ENCODE data around the gene VOPP1.

Gene VOPP1

DNA sequence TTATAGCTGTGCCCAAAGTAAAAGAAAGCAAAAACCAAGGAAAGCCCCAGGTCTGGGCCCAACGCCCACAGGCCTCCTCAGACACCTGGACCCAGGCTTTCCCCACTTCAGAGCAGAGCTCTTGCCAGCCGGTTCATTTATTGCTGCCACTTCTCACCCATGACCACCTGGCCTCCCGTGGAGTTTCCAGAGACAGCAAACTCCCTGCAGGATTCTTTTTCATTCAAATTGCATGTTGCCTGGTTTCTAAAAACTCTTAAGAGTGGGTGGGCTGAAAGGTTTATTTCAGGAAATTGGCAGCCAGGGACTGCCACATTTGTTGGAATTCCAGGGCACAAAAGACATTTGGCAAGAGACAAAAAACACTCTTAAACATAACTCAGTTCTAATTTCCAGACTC lies 4.7 kb downstream of the VOPP1 start:
- 84% methylated on average over 3 of the region's 3 CpGs for WGBS
- H3K27me3 ChIP-seq (ENCODE audit: control insufficient read depth in 1 of 2, insufficient read depth in 1 of 2, low read length in 2 of 2): no peaks in the 10 kb centered on the region

DNA sequence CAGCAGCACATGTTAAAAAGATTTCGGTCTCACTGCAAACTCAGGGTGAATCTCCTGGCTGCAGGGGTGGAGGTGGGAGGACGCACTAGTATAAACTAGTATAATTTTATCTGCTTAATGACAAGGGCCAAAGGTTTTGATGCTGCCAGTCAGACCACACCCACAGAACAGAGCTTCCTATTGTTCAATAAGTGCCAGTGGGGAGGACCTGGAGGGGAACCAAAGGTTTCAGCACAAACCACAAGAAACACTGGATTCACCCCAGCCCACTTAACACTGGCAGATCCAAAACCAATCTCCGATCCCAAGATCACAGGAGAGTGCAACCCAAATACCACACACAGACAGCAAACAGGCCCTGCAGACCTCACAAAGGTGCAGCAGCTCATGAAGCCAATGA lies 6.6 kb downstream of the VOPP1 start:
- no peak overlapping the region for H3K27ac ChIP-seq (ENCODE audit: low read length, poor library complexity, severe bottlenecking)
- H3K4me3 ChIP-seq (ENCODE audit: insufficient read depth in 1 of 2, low read depth in 1 of 2, low read length in 2 of 2): no peak overlapping the region
- H2AFZ ChIP-seq (ENCODE audit: low read depth, low read length): no peak overlapping the region
- no peak overlapping the region for H3K23ac ChIP-seq (ENCODE audit: low read length in 2 of 2)
- no peak overlapping the region for H4K91ac ChIP-seq (ENCODE audit: low read length)
- H3K4me1 ChIP-seq (ENCODE audit: control insufficient read depth, insufficient read depth, low read depth, low read length): peaks cover 13% of the 10 kb centered on the region
- no peaks in the 10 kb centered on the region for H3K27me3 ChIP-seq (ENCODE audit: control insufficient read depth in 1 of 2, insufficient read depth in 1 of 2, low read length in 2 of 2)
- no peaks in the 10 kb centered on the region for H3K36me3 ChIP-seq (ENCODE audit: control insufficient read depth in 1 of 2, insufficient read depth in 2 of 2, low read depth in 1 of 2, low read length in 2 of 2)
- no peak overlapping the region for H3K18ac ChIP-seq (ENCODE audit: low read depth in 1 of 2, low read length in 2 of 2)
- H2BK12ac ChIP-seq (ENCODE audit: low read length in 2 of 2): no peak overlapping the region
- no peak overlapping the region for H3K4ac ChIP-seq (ENCODE audit: low read depth in 1 of 2, low read length in 2 of 2)
- H4K8ac ChIP-seq (ENCODE audit: low read length): no peak overlapping the region
- H3K9me3 ChIP-seq (ENCODE audit: control insufficient read depth, low read length): no peaks in the 10 kb centered on the region
- no peak overlapping the region for H3K9ac ChIP-seq (ENCODE audit: low read length)
- peaks cover 3% of the 10 kb centered on the region for H3K79me1 ChIP-seq (replicated peaks; ENCODE audit: low read length, poor library complexity, severe bottlenecking)
- H3K4me2 ChIP-seq (ENCODE audit: low read length, poor library complexity, severe bottlenecking): no peak overlapping the region
- H2BK15ac ChIP-seq (ENCODE audit: low read depth, poor library complexity, severe bottlenecking): no peak overlapping the region
- WGBS: 87% methylated on average over 3 of the region's 3 CpGs
- H2BK120ac ChIP-seq (ENCODE audit: low read depth, low read length): no peak overlapping the region
- no peak overlapping the region for H3K14ac ChIP-seq (ENCODE audit: low read length in 2 of 2)
- H2BK5ac ChIP-seq (ENCODE audit: low read depth, low read length, poor library complexity, severe bottlenecking): no peak overlapping the region
- H2AK5ac ChIP-seq (ENCODE audit: low read length, severe bottlenecking): no peak overlapping the region
- DNase-seq: no peak

More for the DNA sequence above, 4.7 kb downstream of the VOPP1 start:
- H3K36me3 ChIP-seq (ENCODE audit: control insufficient read depth in 1 of 2, insufficient read depth in 2 of 2, low read depth in 1 of 2, low read length in 2 of 2): no peaks in the 10 kb centered on the region
- H2BK12ac ChIP-seq (ENCODE audit: low read length in 2 of 2): no peak overlapping the region
- H3K9me3 ChIP-seq (ENCODE audit: control insufficient read depth, low read length): no peaks in the 10 kb centered on the region
- H3K9ac ChIP-seq (ENCODE audit: low read length): no peak overlapping the region
- H4K91ac ChIP-seq (ENCODE audit: low read length): no peak overlapping the region
- H3K27ac ChIP-seq (ENCODE audit: low read length, poor library complexity, severe bottlenecking): no peak overlapping the region
- no peak for DNase-seq
- no peak overlapping the region for H3K4me3 ChIP-seq (ENCODE audit: insufficient read depth in 1 of 2, low read depth in 1 of 2, low read length in 2 of 2)
- H3K4me2 ChIP-seq (ENCODE audit: low read length, poor library complexity, severe bottlenecking): no peak overlapping the region
- H3K14ac ChIP-seq (ENCODE audit: low read length in 2 of 2): no peak overlapping the region
- peak overlapping the region; percentile 82 for H2AK5ac ChIP-seq (ENCODE audit: low read length, severe bottlenecking)
- H3K4me1 ChIP-seq (ENCODE audit: control insufficient read depth, insufficient read depth, low read depth, low read length): peaks cover 13% of the 10 kb centered on the region
- H3K4ac ChIP-seq (ENCODE audit: low read depth in 1 of 2, low read length in 2 of 2): no peak overlapping the region
- no peak overlapping the region for H3K18ac ChIP-seq (ENCODE audit: low read depth in 1 of 2, low read length in 2 of 2)
- no peak overlapping the region for H2BK120ac ChIP-seq (ENCODE audit: low read depth, low read length)
- peak overlapping the region in 1 of 2 experiments; percentile 69 for H3K23ac ChIP-seq (ENCODE audit: low read length in 2 of 2)
- peaks cover under 1% of the 10 kb centered on the region for H3K79me1 ChIP-seq (replicated peaks; ENCODE audit: low read length, poor library complexity, severe bottlenecking)
- H2AFZ ChIP-seq (ENCODE audit: low read depth, low read length): no peak overlapping the region
- peak overlapping the region; percentile 35 for H2BK5ac ChIP-seq (ENCODE audit: low read depth, low read length, poor library complexity, severe bottlenecking)
- H4K8ac ChIP-seq (ENCODE audit: low read length): no peak overlapping the region
- no peak overlapping the region for H2BK15ac ChIP-seq (ENCODE audit: low read depth, poor library complexity, severe bottlenecking)

DNA sequence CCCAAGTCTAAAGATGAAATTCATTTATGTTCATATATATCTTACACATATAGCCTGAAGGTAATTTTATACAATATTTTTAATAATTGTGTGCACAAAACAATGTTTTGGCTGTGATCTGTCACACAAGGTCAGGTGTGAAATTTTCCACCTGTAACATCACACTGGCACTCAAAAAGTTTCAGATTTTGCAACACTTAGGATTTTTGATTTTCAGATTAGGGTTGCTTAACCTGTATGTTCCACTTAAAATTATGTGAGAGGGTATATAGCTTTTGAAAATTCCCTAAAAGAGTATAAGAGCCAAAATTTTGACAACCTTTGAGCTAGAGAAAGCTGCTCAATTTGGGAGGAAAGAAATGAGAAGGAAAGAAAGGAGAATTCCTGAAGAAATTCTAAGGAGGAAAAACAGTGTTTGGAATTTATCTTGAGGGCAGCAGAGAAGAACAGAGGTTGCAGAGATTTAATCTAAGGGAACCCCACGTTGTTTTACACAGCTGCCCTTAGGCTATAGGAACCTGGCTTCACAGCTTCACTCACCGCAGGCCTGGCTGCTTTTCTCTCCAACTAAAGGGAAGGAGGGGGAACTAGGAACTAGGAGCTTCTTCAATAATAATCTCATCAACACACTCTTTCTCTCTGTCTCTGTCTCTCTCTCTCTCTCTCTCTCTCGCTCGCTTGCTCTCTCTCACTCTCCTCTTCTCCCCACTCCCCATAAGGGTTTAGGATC lies 8.5 kb downstream of the VOPP1 start:
- Histone ChIP-seq H3K9ac (ENCODE audit: low read length) (no peak overlapping the region), H3K18ac (ENCODE audit: low read depth in 1 of 2, low read length in 2 of 2) (no peak overlapping the region), H3K4me2 (ENCODE audit: low read length, poor library complexity, severe bottlenecking) (no peak overlapping the region), H3K36me3 (ENCODE audit: control insufficient read depth in 1 of 2, insufficient read depth in 2 of 2, low read depth in 1 of 2, low read length in 2 of 2) (no peaks in the 10 kb centered on the region), H2AK5ac (ENCODE audit: low read length, severe bottlenecking) (no peak overlapping the region), H2BK5ac (ENCODE audit: low read depth, low read length, poor library complexity, severe bottlenecking) (no peak overlapping the region), H3K4me3 (ENCODE audit: insufficient read depth in 1 of 2, low read depth in 1 of 2, low read length in 2 of 2) (no peak overlapping the region), H2BK120ac (ENCODE audit: low read depth, low read length) (no peak overlapping the region), H2BK15ac (ENCODE audit: low read depth, poor library complexity, severe bottlenecking) (no peak overlapping the region), H3K23ac (ENCODE audit: low read length in 2 of 2) (no peak overlapping the region), H3K4me1 (ENCODE audit: control insufficient read depth, insufficient read depth, low read depth, low read length) (peaks cover 7% of the 10 kb centered on the region), H3K79me1 (replicated peaks; ENCODE audit: low read length, poor library complexity, severe bottlenecking) (peaks cover 3% of the 10 kb centered on the region), H4K8ac (ENCODE audit: low read length) (no peak overlapping the region), H2AFZ (ENCODE audit: low read depth, low read length) (no peak overlapping the region), H4K91ac (ENCODE audit: low read length) (no peak overlapping the region), H3K14ac (ENCODE audit: low read length in 2 of 2) (no peak overlapping the region), H3K4ac (ENCODE audit: low read depth in 1 of 2, low read length in 2 of 2) (no peak overlapping the region), H3K27ac (ENCODE audit: low read length, poor library complexity, severe bottlenecking) (no peak overlapping the region), H3K9me3 (ENCODE audit: control insufficient read depth, low read length) (no peaks in the 10 kb centered on the region), H3K27me3 (ENCODE audit: control insufficient read depth in 1 of 2, insufficient read depth in 1 of 2, low read length in 2 of 2) (no peaks in the 10 kb centered on the region), H2BK12ac (ENCODE audit: low read length in 2 of 2) (no peak overlapping the region)
- DNase-seq: no peak
- 76% methylated on average over 4 of the region's 4 CpGs for WGBS

DNA sequence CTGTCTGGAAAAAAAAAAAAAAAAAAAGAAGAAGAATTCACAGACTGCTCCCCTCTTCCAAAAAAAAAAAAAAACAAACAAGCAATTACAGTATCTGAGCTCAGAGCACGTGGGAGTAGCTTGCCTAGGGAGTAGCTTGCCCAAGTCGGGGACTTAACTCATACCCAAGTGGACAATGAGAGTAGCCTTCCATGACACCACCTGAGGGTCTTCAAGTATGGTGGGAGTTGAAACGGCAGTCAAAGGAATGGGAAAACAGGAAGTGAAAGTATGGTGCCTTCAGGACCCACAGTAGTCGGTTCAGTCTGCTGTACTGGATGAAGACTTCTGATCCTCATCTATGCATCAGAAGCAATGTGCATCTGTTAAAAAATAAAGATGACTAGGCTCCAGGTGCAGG lies 10.6 kb downstream of the VOPP1 start:
- Histone ChIP-seq H2AFZ (ENCODE audit: low read depth, low read length) (no peak overlapping the region), H3K36me3 (ENCODE audit: control insufficient read depth in 1 of 2, insufficient read depth in 2 of 2, low read depth in 1 of 2, low read length in 2 of 2) (no peaks in the 10 kb centered on the region), H3K9ac (ENCODE audit: low read length) (no peak overlapping the region), H3K23ac (ENCODE audit: low read length in 2 of 2) (no peak overlapping the region), H3K18ac (ENCODE audit: low read depth in 1 of 2, low read length in 2 of 2) (no peak overlapping the region), H3K9me3 (ENCODE audit: control insufficient read depth, low read length) (no peaks in the 10 kb centered on the region), H2BK12ac (ENCODE audit: low read length in 2 of 2) (no peak overlapping the region), H4K91ac (ENCODE audit: low read length) (no peak overlapping the region), H2BK120ac (ENCODE audit: low read depth, low read length) (no peak overlapping the region), H3K4me3 (ENCODE audit: insufficient read depth in 1 of 2, low read depth in 1 of 2, low read length in 2 of 2) (no peak overlapping the region), H4K8ac (ENCODE audit: low read length) (no peak overlapping the region), H2BK5ac (ENCODE audit: low read depth, low read length, poor library complexity, severe bottlenecking) (no peak overlapping the region), H3K4me2 (ENCODE audit: low read length, poor library complexity, severe bottlenecking) (no peak overlapping the region), H2AK5ac (ENCODE audit: low read length, severe bottlenecking) (no peak overlapping the region), H3K27me3 (ENCODE audit: control insufficient read depth in 1 of 2, insufficient read depth in 1 of 2, low read length in 2 of 2) (no peaks in the 10 kb centered on the region), H3K27ac (ENCODE audit: low read length, poor library complexity, severe bottlenecking) (no peak overlapping the region), H3K4me1 (ENCODE audit: control insufficient read depth, insufficient read depth, low read depth, low read length) (peaks cover 8% of the 10 kb centered on the region), H2BK15ac (ENCODE audit: low read depth, poor library complexity, severe bottlenecking) (no peak overlapping the region), H3K4ac (ENCODE audit: low read depth in 1 of 2, low read length in 2 of 2) (no peak overlapping the region), H3K79me1 (replicated peaks; ENCODE audit: low read length, poor library complexity, severe bottlenecking) (peaks cover 3% of the 10 kb centered on the region), H3K14ac (ENCODE audit: low read length in 2 of 2) (no peak overlapping the region)
- WGBS: 93% methylated on average over 4 of the region's 4 CpGs
- no peak for DNase-seq
